AG09319 (cell line): Measurements from ENCODE around the gene TMEM14B.
"Not testable (repeated sequence)": the region's sequence is repeated elsewhere in the genome, so short reads cannot be mapped to it uniquely, and the experiment has no call there.

Experiments used
- DNase-seq: peaks from one replicate; pipeline ENCODE4 v3.0.0-alpha.2; 2010; ENCODE audit warnings: low read depth; ENCODE audit errors: extremely low read depth
- TF ChIP-seq, protein P1 (sequence below): IDR thresholded peaks from 2 replicates; pipeline ENCODE4 v1.5.1; 2011; ENCODE audit warnings: low read depth, mild to moderate bottlenecking, inconsistent platforms, low read length, moderate library complexity

The TMEM14B gene

DNA sequence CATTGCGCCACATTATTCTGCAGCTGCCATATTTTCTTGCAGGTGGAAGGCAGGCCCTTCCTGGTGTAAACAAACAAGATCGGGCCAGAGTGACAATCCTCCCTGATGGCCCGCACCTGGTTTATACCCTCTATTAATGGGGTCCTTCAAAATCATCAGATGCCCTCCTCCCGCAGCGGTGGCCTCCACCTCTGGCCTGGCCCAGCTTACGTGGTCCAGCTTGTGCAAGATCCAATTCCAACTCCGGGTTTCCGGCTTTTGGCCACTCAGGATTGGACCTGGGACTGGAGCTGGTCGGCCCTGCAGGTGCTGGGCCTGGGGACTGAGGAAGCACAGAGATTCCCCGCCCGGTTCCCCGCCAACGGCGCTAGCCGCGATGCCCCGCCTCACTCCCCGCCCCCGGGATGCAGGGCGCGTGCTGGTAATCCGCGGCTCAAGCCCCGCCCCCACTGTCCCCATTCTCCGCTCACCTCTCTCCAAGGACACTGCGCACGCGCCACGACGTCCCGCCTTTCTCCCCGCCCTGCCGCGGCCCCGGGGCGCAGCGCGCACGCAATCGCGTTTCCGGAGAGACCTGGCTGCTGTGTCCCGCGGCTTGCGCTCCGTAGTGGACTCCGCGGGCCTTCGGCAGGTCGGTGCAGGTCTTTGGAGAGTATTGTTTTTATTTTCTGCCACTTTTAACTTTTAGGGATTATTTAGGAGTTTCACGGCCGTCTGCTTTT is at the start of gene TMEM14B:
TSS of gene TMEM14B (plus strand) at position 555 of the 722 bp plus-strand sequence. CDS start 1,441 bp downstream, outside the sequence.
- DNase-seq: peak; percentile 88
- TF ChIP-seq, protein P1, sequence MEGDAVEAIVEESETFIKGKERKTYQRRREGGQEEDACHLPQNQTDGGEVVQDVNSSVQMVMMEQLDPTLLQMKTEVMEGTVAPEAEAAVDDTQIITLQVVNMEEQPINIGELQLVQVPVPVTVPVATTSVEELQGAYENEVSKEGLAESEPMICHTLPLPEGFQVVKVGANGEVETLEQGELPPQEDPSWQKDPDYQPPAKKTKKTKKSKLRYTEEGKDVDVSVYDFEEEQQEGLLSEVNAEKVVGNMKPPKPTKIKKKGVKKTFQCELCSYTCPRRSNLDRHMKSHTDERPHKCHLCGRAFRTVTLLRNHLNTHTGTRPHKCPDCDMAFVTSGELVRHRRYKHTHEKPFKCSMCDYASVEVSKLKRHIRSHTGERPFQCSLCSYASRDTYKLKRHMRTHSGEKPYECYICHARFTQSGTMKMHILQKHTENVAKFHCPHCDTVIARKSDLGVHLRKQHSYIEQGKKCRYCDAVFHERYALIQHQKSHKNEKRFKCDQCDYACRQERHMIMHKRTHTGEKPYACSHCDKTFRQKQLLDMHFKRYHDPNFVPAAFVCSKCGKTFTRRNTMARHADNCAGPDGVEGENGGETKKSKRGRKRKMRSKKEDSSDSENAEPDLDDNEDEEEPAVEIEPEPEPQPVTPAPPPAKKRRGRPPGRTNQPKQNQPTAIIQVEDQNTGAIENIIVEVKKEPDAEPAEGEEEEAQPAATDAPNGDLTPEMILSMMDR: no peak

DNA sequence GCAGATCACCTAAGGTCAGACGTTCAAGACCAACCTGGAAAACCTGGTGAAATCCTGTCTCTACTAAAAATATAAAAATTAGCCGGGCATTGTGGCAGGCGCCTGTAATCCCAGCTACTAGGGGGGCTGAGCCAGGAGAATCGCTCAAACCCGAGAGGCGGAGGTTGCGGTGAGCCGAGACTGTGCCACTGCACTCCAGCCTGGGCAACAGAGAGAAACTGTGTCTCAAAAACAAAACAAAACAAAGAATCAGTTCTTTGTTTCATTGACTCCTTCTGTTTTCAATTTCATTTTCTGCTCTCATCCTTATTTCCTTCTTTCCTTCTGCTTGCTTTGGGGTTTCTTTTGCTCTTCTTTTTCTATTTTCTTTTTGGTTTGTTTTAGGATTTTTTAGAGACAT is 33.6 kb upstream of the TMEM14B start:
- TF ChIP-seq, protein P1: no peak
- DNase-seq: no peak

DNA sequence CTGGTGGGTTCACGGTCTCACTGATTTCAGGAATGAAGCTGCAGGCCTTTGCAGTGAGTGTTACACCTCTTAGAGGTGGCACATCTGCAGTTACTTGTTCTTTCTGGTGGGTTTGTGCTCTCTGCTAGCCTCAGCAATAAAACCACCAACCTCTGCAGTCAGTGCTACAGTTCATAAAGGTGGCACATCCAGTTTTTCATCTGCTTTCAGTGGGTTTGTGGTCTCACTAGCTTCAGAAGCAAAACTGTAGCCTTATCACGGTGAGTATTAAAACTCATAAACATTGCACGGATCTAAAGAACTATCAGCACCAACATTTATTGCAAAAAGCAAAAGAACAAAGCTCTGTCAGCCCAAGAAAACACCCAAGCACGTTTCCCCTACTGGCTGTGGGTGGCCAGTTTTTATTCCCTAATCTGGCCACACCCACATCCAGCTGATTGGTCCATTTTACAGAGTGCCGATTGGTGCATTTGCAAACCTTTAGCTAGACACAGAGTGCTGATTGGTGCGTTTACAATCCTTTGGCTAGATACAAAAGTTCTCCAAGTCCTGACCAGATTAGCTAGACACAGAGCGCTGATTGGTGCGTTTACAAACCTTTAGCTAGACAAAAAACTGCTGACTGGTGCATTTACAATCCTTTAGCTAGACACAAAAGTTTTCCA is 28.2 kb upstream of the TMEM14B start:
- TF ChIP-seq, protein P1: no peak
- no peak for DNase-seq

DNA sequence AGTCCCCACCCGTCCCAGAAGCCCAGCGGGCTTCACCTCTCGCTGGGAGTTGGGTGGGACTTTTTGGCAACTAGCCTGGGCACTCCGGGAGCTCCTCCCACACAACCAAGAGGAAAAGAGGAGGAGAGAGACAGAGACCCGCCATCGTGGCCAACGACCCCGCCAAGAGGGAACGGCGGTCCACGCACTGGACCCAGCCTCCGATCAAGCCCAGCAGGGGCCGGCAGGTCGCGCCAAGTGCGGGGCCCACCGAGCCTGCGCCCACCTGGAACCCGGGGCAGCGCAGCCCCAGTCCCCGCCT is 27.7 kb upstream of the TMEM14B start:
- TF ChIP-seq, protein P1: no peak
- DNase-seq: no peak

DNA sequence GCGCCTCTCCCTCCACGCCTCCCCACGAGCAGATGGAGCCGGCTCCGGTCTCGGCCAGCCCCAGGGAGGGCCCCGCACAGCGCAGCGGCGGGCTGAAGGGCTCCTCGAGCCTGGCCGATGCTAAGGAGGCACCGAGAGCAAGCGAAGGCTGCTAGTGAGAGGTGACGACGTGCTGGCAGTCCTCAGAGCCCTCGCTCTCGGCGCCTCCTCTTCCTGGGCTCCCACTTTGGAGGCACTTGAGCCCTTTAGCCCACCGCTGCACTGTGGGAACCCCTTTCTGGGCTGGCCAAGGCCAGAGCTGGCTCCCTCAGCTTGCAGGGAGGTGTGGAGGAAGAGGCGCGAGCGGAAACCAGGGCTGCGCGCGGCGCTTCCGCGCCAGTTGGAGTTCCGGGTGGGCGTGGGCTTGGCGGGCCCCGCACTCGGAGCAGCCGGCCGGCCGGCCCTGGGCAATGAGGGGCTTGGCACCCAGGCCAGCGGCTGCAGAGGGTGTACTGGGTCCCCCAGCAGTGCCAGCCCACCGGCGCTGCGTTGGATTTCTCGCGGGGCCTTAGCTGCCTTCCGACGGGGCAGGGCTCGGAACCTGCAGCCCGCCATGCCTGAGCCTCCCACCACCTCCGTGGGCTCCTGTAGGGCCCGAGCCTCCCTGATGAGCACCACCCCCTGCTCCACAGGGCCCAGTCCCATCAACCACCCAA is 27.2 kb upstream of the TMEM14B start:
- TF ChIP-seq, protein P1: no peak
- no peak for DNase-seq

DNA sequence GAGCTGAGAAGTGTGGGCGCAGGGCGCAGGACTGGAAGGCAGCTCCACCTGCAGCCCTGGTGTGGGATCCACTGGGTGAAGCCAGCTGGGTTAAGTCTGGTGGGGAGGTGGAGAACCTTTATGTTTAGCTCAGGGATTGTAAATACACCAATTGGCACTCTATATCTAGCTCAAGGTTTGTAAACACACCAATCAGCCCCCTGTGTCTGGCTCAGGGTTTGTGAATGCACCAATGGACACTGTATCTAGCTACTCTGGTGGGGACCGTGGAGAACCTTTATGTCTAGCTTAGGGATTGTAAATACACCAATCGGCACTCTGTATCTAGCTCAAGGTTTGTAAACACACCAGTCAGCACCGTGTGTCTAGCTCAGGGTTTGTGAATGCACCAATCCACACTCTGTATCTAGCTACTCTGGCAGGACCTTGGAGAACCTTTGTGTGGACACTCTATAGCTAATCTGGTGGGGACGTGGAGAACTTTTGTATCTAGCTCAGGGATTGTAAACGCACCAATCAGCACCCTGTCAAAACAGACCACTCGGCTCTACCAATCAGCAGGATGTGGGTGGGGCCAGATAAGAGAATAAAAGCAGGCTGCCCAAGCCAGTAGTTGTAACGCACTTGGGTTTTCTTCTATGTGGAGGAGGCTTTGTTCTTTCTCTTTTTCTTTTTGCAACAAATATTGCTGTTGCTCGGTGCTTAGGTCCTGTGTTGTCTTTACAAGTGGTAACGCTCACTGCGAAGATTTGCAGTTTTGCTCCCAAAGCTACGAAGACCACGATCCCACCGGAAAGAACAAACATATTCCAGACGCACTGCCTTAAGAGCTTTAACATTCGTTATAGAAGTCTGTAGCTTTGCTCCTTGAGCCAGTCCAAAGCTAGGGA is 26.4 kb upstream of the TMEM14B start:
- not testable (repeated sequence) for DNase-seq

DNA sequence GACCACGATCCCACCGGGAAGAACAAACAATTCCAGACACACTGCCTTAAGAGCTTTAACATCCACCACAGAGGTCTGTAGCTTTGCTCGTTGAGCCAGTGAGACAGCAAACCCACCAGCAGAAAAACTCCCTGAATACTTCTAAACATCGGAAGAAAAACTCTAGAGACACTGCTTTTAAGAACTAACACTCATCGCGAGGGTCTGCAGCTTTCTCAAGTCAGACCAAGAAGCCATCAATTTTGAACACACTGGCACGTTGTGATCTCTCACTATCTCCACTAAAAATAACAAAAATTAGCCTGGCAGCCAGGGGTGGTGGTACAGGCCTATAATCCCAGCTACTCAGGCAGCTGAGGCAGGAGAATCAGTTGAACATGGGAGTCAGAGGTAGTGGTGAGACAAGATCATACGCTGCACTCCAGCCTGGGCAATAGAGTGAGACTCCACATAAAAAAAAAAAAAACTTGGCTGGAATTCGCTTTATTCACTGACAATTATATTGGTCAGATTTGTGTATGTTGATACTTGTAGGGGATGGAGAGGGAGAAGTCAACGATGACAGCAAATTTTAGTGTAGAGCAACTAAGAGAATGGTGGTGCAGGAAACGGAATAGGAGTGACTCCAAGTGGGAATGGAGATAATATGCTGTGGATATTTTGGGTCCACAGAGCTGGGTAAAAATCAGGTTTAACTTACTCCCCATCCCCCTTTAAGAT is 25.6 kb upstream of the TMEM14B start:
- TF ChIP-seq, protein P1: no peak
- no peak for DNase-seq
